ENCODE data around the gene NDUFAF2. TPM values are rescaled to one million over a fixed set of nuclear protein-coding genes. Genes with fewer than 3 reads are reported as not detected.

Gene NDUFAF2
- total RNA-seq, 3 donors from 2014 or later = 12.8 to 29.9 (median 19.5) TPM

DNA sequence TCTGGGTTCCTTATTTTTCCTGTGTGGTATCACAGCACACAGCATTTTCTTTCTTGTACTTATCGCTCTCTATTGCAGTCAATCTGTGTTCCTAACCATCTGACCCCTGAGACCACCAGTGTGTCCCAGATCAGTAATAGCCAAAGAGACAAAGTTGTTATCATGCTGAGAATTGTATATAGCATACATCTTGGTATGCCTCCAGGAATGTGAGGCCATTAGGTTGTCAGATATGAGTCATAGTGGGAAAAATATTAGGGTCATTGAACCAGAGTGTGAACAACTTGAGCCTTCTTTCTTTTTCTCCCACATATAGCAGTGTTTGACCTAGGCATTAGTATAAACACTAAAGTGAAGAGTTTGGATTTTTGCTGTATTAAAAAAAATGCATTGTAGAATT is 106.3 kb downstream of the NDUFAF2 start:
- Histone ChIP-seq H3K9me3 (no peaks in the 10 kb centered on the region), H3K4me3 (no peak overlapping the region), H3K4me1 (ENCODE audit: low read depth) (peaks cover 6% of the 10 kb centered on the region), H3K36me3 (ENCODE audit: low read depth) (no peaks in the 10 kb centered on the region)
- no peak for DNase-seq
- ATAC-seq = peak; percentile 12
- TF ChIP-seq, protein P1, sequence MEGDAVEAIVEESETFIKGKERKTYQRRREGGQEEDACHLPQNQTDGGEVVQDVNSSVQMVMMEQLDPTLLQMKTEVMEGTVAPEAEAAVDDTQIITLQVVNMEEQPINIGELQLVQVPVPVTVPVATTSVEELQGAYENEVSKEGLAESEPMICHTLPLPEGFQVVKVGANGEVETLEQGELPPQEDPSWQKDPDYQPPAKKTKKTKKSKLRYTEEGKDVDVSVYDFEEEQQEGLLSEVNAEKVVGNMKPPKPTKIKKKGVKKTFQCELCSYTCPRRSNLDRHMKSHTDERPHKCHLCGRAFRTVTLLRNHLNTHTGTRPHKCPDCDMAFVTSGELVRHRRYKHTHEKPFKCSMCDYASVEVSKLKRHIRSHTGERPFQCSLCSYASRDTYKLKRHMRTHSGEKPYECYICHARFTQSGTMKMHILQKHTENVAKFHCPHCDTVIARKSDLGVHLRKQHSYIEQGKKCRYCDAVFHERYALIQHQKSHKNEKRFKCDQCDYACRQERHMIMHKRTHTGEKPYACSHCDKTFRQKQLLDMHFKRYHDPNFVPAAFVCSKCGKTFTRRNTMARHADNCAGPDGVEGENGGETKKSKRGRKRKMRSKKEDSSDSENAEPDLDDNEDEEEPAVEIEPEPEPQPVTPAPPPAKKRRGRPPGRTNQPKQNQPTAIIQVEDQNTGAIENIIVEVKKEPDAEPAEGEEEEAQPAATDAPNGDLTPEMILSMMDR (IDR thresholded peaks at IDR 0.05) = no peak
- intact Hi-C loops (cut with DNase I, micrococcal nuclease) = loop anchor here in 1 of 2 donors (10.0 kb wide), 1 partner anchor 604 kb away; no protein-coding TSS in a partner anchor

DNA sequence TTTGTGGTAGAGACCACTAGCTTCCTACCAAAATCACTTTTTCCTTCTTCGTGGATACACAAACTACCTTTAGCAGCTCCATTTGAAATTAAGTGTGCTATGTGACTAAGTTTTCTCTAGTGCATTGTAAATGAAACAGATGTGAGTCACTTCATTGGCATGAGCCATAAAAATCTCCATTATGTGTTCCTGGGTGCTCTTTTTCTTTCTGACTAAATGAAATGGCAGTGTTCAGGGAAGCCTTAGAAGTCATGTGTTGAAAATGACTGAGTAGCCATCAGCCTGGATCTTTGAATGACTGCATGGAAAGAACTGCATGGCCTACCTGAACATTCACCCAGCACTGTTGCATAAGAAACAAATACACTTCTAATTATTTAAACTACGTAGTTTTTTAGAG is 107.9 kb downstream of the NDUFAF2 start:
- intact Hi-C loops (cut with DNase I, micrococcal nuclease) = loop anchor here in 1 of 2 donors (10.0 kb wide), 1 partner anchor 602 kb away; no protein-coding TSS in a partner anchor

DNA sequence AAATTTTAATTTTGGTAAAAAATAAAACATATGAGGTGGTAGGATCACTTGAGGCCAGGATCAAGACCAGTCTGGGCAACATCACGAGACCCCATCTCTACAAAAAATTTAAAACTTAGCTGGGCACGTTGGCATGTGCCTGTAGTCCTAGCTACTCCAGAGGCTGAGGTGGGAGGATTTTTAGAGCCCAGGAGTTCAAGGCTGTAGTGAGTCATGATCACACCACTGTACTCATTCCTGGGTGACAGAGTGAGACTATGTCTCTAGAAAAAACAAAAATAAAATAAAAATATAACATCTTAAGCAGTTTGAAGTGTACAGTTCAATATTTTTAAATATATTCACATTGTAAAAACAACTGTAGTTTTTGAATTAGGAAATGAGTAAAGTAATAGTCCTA is 108.9 kb downstream of the NDUFAF2 start:
- peaks cover 6% of the 10 kb centered on the region for H3K4me1 ChIP-seq (ENCODE audit: low read depth)
- DNase-seq (no peak), ATAC-seq (no peak)
- no peaks in the 10 kb centered on the region for H3K36me3 ChIP-seq (ENCODE audit: low read depth)
- H3K9me3 ChIP-seq = no peaks in the 10 kb centered on the region
- TF ChIP-seq, protein P1 (IDR thresholded peaks at IDR 0.05) = no peak
- intact Hi-C loops (cut with DNase I, micrococcal nuclease) = loop anchor here in 1 of 2 donors (10.0 kb wide), 1 partner anchor 601 kb away; no protein-coding TSS in a partner anchor
- H3K4me3 ChIP-seq = no peak overlapping the region

More for the DNA sequence above, 107.9 kb downstream of the NDUFAF2 start:
- Histone ChIP-seq H3K4me1 (ENCODE audit: low read depth) (peaks cover 6% of the 10 kb centered on the region), H3K36me3 (ENCODE audit: low read depth) (no peaks in the 10 kb centered on the region), H3K4me3 (no peak overlapping the region), H3K9me3 (no peaks in the 10 kb centered on the region)
- TF ChIP-seq, protein P1 (IDR thresholded peaks at IDR 0.05) = no peak
- peak in 1 of 3 donors; percentile 10 for DNase-seq
- peak; percentile 86 for ATAC-seq

DNA sequence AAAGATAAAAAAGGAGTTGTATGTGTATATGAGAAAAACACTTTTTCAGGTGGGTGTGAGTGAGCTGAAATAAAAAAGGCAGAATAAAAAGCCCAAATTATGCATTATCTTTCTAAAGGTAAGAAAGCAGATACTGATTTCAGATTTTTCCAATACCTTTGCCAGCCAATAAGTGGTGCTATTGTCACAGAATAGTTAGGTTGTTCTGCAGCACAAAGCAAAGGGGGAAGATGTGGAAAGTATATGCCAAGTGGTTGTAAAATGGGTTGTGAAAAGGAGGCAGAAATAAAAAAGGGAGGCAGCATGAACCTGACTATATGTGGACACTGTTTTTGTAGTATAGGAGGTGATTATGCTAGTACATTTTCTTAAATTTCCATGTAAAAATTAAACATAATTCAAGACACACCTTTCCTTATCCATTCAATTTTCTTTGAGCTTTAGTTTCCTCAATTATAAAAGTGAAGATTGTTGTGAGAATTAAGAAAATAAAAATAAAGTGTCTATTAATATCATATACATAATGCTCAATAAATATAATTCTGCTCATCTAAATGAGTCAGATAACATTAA is 110.5 kb downstream of the NDUFAF2 start:
- peaks cover 6% of the 10 kb centered on the region for H3K4me1 ChIP-seq (ENCODE audit: low read depth)
- intact Hi-C loops (cut with DNase I, micrococcal nuclease) = loop anchor here in 1 of 2 donors (10.0 kb wide), 1 partner anchor 599 kb away; no protein-coding TSS in a partner anchor
- TF ChIP-seq, protein P1 (IDR thresholded peaks at IDR 0.05) = peak; percentile 47
- peak; percentile 83 for ATAC-seq
- H3K4me3 ChIP-seq = no peak overlapping the region
- H3K36me3 ChIP-seq (ENCODE audit: low read depth) = no peaks in the 10 kb centered on the region
- peak in 1 of 3 donors; percentile 29 for DNase-seq
- H3K9me3 ChIP-seq = no peaks in the 10 kb centered on the region

DNA sequence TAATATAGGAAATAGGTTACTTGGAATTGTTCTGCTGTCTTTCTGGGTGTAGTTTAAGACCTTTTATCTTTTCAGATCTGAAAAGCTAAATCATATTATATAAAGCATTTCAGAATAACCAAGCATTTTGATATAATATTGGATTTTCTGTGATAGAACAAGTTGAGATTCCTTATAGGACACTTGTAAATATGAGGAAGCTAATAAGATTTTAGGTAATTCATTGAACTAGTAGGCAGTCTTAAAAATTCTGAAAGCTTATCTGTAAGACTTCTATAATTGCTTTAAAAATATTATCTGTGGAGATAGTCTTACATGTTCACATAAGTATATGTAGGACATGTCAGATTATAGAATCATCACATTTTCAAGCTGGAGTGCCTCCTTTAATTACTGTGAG is 114.5 kb downstream of the NDUFAF2 start:
- Histone ChIP-seq H3K36me3 (ENCODE audit: low read depth) (no peaks in the 10 kb centered on the region), H3K4me3 (no peak overlapping the region), H3K9me3 (peaks cover 13% of the 10 kb centered on the region), H3K4me1 (ENCODE audit: low read depth) (no peaks in the 10 kb centered on the region)
- ATAC-seq = no peak
- TF ChIP-seq, protein P1 (IDR thresholded peaks at IDR 0.05) = no peak
- DNase-seq = no peak
- intact Hi-C loops (cut with DNase I, micrococcal nuclease) = loop anchor here in 1 of 2 donors (10.0 kb wide), 1 partner anchor 595 kb away; no protein-coding TSS in a partner anchor
